ENCODE measurements around the gene PSMD2. TPM values are rescaled to one million over a fixed set of nuclear protein-coding genes. Genes with fewer than 3 reads are reported as not detected.
A peak's percentile ranks its signal among the peaks of the same experiment; 100 is the strongest.

PSMD2 gene
- total RNA-seq, 1 experiment from 2014 or later = 581 TPM

DNA sequence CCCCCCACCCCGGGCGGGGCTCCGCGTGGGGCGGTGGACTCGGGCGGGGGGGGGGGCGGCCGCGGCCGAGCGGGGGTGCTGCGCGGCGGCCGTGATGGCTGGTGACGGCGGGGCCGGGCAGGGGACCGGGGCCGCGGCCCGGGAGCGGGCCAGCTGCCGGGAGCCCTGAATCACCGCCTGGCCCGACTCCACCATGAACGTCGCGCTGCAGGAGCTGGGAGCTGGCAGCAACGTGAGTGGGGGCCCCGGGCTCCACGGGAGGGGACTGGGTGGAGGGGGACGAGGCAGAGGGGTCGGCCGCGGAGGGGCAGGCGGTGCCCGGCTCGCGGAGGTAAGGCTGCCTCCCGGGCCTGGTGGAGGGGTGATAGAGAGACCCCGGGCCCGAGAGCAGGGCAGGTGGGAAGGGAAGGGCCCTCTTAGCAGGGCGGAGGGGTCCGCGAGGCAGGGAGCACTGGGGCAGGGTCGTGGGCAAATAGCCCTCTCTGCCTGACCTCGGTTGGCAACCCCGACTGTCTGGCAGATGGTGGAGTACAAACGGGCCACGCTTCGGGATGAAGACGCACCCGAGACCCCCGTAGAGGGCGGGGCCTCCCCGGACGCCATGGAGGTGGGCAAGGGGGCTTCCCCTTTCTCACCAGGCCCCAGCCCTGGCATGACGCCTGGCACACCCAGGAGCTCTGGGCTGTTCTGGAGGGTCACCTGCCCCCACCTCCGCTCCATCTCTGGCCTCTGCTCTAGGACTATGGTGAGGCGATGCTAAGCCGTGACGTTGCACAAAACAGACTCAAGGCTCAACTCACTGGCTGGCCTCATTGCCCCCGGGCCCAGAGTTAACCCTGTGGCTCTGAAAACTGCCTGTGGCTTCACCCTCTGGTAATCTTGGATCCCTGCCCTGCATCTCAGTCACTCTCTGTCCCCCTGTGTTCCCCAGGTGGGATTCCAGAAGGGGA is 22.8 kb upstream of the PSMD2 start, which contains the start of gene ECE2:
ECE2 (plus strand) TSS at position 62 of the 950 bp plus-strand sequence; CDS start at position 194, 132 bp downstream.
- in situ Hi-C loops (cut with HindIII; ENCODE audit: low pct_unique_long_range_greater_than_20kb, low sequenced_read_pairs) = no loop called here
- no peak for DNase-seq (ENCODE audit: low read depth)

GRCh38 chr3:184277366-184277765 is 21.7 kb upstream of the PSMD2 start:
- DNase-seq (ENCODE audit: low read depth) = no peak
- in situ Hi-C loops (cut with HindIII; ENCODE audit: low pct_unique_long_range_greater_than_20kb, low sequenced_read_pairs) = no loop called here

DNA sequence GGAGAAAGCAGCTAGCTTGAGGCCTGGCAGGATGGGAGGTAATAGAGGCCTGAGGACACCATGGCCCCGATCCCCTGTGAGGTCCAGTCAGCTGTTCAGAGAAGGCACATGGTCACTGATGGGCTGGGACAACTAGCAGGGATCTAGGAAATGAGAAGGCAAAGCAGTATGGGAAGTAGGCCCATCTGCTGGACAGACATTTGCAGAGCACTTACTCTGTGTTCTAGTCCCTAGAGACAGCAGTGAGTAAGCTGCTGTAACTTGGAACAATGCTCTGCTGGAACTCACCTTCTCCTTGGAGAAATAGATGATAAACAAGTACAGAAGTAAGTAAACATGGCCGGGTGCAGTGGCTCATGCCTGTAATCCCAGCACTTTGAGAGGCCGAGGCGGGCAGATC is 16.1 kb upstream of the PSMD2 start:
- in situ Hi-C loops (cut with HindIII; ENCODE audit: low pct_unique_long_range_greater_than_20kb, low sequenced_read_pairs) = no loop called here
- DNase-seq (ENCODE audit: low read depth) = no peak

GRCh38 chr3:184283681-184284080 is 15.4 kb upstream of the PSMD2 start:
- no peak for DNase-seq (ENCODE audit: low read depth)
- in situ Hi-C loops (cut with HindIII; ENCODE audit: low pct_unique_long_range_greater_than_20kb, low sequenced_read_pairs) = no loop called here

DNA sequence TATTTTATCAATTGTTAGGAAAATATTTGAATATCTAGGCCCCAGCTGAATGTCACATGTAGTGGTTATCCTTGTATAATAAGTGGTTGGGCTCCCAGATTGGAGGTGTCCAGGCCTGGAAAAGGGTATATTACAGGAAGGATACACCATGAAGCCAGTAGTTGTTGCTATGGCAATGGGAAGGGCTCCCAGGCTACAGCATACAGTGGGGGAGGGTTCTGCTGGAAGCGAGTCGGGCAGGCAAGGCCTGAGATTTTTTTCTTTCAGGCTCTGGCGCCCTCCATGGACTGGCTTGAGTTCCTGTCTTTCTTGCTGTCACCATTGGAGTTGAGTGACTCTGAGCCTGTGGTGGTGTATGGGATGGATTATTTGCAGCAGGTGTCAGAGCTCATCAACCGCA is 14.3 kb upstream of the PSMD2 start:
- DNase-seq (ENCODE audit: low read depth) = peak; percentile 60
- in situ Hi-C loops (cut with HindIII; ENCODE audit: low pct_unique_long_range_greater_than_20kb, low sequenced_read_pairs) = no loop called here

DNA sequence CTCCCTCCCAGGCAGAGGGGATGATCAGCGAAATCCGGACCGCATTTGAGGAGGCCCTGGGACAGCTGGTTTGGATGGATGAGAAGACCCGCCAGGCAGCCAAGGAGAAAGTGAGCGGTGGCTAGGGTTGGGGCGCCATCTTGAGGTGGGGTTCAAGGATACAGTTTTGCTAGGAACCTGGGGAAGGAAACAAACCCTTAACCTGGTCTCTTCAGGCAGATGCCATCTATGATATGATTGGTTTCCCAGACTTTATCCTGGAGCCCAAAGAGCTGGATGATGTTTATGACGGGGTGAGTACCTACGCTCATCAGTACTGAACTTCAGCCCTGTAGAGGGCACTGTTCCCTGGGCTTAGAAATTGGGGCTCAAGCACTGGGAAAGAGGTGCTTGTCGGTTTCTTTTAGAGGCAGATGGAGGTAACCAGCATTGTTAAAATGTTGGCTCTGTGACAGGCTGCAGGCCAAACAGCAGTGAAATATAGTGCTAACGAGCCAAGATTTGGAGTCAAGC is 9.6 kb upstream of the PSMD2 start:
- DNase-seq (ENCODE audit: low read depth) = peak; percentile 33
- in situ Hi-C loops (cut with HindIII; ENCODE audit: low pct_unique_long_range_greater_than_20kb, low sequenced_read_pairs) = no loop called here

DNA sequence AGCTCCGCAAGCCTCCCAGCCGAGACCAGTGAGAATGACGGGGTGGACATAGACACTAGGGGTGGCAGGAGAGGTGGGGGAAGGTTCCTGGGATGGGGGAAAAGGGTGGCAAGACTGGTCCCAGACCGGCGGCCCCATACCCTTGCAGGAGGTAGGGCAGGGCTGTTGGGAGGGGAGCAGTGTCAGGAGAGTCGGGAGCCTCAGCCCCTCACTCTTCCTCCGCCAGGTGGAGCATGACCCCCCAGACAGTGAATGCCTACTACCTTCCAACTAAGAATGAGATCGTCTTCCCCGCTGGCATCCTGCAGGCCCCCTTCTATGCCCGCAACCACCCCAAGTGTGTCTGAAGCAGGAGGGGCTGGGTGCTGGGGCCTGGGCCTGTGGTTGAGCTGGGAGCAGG is 8.7 kb upstream of the PSMD2 start:
- no peak for DNase-seq (ENCODE audit: low read depth)
- in situ Hi-C loops (cut with HindIII; ENCODE audit: low pct_unique_long_range_greater_than_20kb, low sequenced_read_pairs) = no loop called here

GRCh38 chr3:184291044-184291737 is 7.8 kb upstream of the PSMD2 start:
- DNase-seq (ENCODE audit: low read depth) = no peak
- in situ Hi-C loops (cut with HindIII; ENCODE audit: low pct_unique_long_range_greater_than_20kb, low sequenced_read_pairs) = no loop called here

GRCh38 chr3:184291738-184292445 is 7.1 kb upstream of the PSMD2 start:
- in situ Hi-C loops (cut with HindIII; ENCODE audit: low pct_unique_long_range_greater_than_20kb, low sequenced_read_pairs) = no loop called here

DNA sequence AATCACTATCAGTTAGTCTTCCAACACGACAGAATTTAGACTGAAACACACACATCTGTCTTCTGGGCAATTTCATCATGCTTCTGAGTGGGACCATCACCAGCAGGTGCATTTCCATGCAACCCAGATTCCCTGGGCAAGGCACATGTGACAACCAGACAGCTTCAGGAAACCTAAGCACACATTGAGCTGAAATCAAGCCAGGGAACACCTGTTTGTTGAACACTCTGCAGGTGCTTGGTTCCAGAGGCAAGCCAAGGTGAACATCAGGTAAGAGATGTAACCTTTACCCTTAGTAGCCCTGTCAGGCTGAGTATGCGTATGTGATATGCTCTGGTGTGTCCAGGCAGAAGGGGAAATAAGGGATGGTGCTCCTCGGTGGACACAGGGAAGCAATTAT is 3.3 kb upstream of the PSMD2 start:
- in situ Hi-C loops (cut with HindIII; ENCODE audit: low pct_unique_long_range_greater_than_20kb, low sequenced_read_pairs) = no loop called here

More at GRCh38 chr3:184291738-184292445, 7.1 kb upstream of the PSMD2 start:
- no peak for DNase-seq (ENCODE audit: low read depth)

GRCh38 chr3:184296616-184297015 is 2.4 kb upstream of the PSMD2 start:
- in situ Hi-C loops (cut with HindIII; ENCODE audit: low pct_unique_long_range_greater_than_20kb, low sequenced_read_pairs) = no loop called here

More for the DNA sequence above, 3.3 kb upstream of the PSMD2 start:
- no peak for DNase-seq (ENCODE audit: low read depth)

DNA sequence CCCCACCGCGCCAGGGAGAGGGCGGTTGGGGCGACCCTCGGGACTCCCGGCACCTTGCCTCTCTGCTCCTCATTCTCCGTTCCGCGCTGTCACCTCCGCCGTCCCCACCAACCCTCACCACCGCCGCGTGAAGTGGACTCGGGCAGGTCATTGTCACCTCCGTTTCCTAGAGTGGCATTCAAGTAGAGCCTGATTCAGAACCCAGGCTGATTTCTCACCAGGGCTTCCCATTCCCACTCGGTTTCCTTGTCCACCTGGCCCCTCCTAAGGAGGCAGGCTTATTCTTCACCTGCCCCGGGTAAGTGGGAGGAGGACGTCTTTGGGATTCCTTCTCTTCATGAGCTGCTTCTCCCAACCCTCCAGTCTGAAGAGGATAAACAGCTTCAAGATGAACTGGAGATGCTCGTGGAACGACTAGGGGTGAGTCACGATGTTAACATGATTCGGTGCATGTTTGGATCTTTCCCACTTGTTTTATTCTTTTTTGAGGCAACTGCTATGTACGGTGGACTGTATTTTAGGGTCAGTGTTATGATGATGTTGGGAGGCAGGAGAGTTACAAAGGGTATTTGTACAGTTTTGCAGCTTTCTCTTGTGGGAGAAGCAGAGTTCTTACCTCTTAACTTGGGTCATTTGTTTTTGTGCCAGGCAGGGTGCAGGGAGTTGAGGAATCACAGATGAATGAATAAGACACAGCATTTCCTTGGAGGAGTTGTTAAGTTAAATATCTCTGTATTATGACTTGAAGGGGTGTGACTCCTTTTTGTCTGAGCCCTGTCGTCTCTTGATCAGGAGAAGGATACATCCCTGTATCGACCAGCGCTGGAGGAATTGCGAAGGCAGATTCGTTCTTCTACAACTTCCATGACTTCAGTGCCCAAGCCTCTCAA is 692 bp downstream of the PSMD2 start:
- DNase-seq (ENCODE audit: low read depth) = no peak
- in situ Hi-C loops (cut with HindIII; ENCODE audit: low pct_unique_long_range_greater_than_20kb, low sequenced_read_pairs) = no loop called here

More at GRCh38 chr3:184296616-184297015, 2.4 kb upstream of the PSMD2 start:
- DNase-seq (ENCODE audit: low read depth) = no peak

DNA sequence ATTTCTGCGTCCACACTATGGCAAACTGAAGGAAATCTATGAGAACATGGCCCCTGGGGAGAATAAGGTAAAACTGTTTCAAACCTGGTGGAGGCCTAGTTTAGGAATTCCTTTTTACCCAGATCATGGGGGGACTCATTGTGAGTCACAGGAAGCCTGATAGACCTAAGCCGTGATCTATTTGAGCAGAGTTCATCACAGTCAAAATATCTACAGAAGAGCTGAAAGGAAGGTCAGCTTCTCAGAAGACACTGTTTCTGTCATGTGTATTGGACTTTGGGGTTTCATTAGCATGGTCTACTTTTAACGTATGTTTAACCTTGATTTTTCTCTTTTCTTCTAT is 1.3 kb downstream of the PSMD2 start:
- in situ Hi-C loops (cut with HindIII; ENCODE audit: low pct_unique_long_range_greater_than_20kb, low sequenced_read_pairs) = no loop called here
- no peak for DNase-seq (ENCODE audit: low read depth)

DNA sequence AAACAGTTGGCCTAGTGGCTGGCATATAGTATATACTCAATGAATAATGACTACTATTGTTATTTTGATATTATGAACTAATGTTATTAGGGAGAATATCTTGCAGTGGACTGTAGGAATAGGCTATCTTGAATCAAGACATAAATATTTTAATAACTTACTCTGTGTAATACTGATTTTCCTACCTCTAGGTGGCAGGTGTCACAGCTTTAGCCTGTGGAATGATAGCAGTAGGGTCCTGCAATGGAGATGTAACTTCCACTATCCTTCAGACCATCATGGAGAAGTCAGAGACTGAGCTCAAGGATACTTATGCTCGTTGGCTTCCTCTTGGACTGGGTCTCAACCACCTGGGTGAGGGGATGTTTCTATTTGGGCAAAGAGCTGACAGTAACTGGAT is 6.5 kb downstream of the PSMD2 start:
- in situ Hi-C loops (cut with HindIII; ENCODE audit: low pct_unique_long_range_greater_than_20kb, low sequenced_read_pairs) = no loop called here
- DNase-seq (ENCODE audit: low read depth) = no peak

GRCh38 chr3:184306341-184306972 is 7.4 kb downstream of the PSMD2 start:
- in situ Hi-C loops (cut with HindIII; ENCODE audit: low pct_unique_long_range_greater_than_20kb, low sequenced_read_pairs) = no loop called here
- no peak for DNase-seq (ENCODE audit: low read depth)

- in situ Hi-C loops (cut with HindIII; ENCODE audit: low pct_unique_long_range_greater_than_20kb, low sequenced_read_pairs) = no loop called here
These were observed 8.9 kb downstream of the PSMD2 start for GRCh38 chr3:184307915-184308314.

DNA sequence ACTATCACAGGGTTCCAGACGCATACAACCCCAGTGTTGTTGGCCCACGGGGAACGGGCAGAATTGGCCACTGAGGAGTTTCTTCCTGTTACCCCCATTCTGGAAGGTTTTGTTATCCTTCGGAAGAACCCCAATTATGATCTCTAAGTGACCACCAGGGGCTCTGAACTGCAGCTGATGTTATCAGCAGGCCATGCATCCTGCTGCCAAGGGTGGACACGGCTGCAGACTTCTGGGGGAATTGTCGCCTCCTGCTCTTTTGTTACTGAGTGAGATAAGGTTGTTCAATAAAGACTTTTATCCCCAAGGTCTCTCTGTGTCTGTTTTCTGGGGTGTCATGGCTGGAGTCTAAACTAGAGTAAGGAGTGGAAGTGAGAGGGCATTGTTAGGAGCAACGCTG is 9.7 kb downstream of the PSMD2 start:
- DNase-seq (ENCODE audit: low read depth) = no peak
- in situ Hi-C loops (cut with HindIII; ENCODE audit: low pct_unique_long_range_greater_than_20kb, low sequenced_read_pairs) = no loop called here

More at GRCh38 chr3:184307915-184308314, 8.9 kb downstream of the PSMD2 start:
- no peak for DNase-seq (ENCODE audit: low read depth)
